Islet of Langerhans (tissue), 1 donor: ENCODE data around the gene C19orf81.

ENCODE experiments used
- FAIRE-seq: peaks from one replicate; lab custom pipeline; 2011; peaks lifted over from hg19 to GRCh38; lab: Jason Lieb, UNC

The C19orf81 gene

GRCh38 chr19:50686310-50687032 lies 37.2 kb downstream of the C19orf81 start:
- no peak for FAIRE-seq

GRCh38 chr19:50688766-50689165 lies 39.5 kb downstream of the C19orf81 start:
- FAIRE-seq: no peak

GRCh38 chr19:50690439-50690838 lies 41.2 kb downstream of the C19orf81 start:
- FAIRE-seq: no peak

GRCh38 chr19:50693064-50693975 lies 44.1 kb downstream of the C19orf81 start:
- no peak for FAIRE-seq

GRCh38 chr19:50694815-50695145 lies 45.5 kb downstream of the C19orf81 start:
- no peak for FAIRE-seq

- FAIRE-seq: no peak
These were observed 46.2 kb downstream of the C19orf81 start for GRCh38 chr19:50695251-50696093.

- no peak for FAIRE-seq
These were observed 46.8 kb downstream of the C19orf81 start for GRCh38 chr19:50696094-50696483.

- no peak for FAIRE-seq
These were observed 48.3 kb downstream of the C19orf81 start for GRCh38 chr19:50697414-50698124.

GRCh38 chr19:50701367-50701985 lies 52.2 kb downstream of the C19orf81 start:
- FAIRE-seq: no peak

GRCh38 chr19:50702158-50702870 lies 53.1 kb downstream of the C19orf81 start:
- no peak for FAIRE-seq

GRCh38 chr19:50702871-50703829 lies 53.9 kb downstream of the C19orf81 start:
- FAIRE-seq: no peak

- no peak for FAIRE-seq
These were observed 54.9 kb downstream of the C19orf81 start for GRCh38 chr19:50703915-50704796.

- no peak for FAIRE-seq
These were observed 56.3 kb downstream of the C19orf81 start for GRCh38 chr19:50705422-50706019.

- FAIRE-seq: no peak
These were observed 57.1 kb downstream of the C19orf81 start for GRCh38 chr19:50706387-50706786.

- no peak for FAIRE-seq
These were observed 59.1 kb downstream of the C19orf81 start for GRCh38 chr19:50708179-50708879.
